H4 (cell line): ENCODE results near the gene BICD2. TPM values are rescaled to one million over a fixed set of nuclear protein-coding genes. Genes with fewer than 3 reads are reported as not detected.
A peak's percentile ranks its signal among the peaks of the same experiment; 100 is the strongest.

ENCODE experiments used
- DNase-seq: peaks from one replicate; pipeline ENCODE4 v3.0.0-alpha.2; 2015; ENCODE audit warnings: low spot score
- total RNA-seq: library from RNA; depleted of rRNA; stranded (reverse); fragments of >200 nt; shearing (Covaris generic); gene quantifications from 2 replicates; pipeline ENCODE4 v1.2.3, GENCODE V29; 2014

The BICD2 gene
- total RNA-seq, 1 experiment from 2014 or later = 18.3 TPM

DNA sequence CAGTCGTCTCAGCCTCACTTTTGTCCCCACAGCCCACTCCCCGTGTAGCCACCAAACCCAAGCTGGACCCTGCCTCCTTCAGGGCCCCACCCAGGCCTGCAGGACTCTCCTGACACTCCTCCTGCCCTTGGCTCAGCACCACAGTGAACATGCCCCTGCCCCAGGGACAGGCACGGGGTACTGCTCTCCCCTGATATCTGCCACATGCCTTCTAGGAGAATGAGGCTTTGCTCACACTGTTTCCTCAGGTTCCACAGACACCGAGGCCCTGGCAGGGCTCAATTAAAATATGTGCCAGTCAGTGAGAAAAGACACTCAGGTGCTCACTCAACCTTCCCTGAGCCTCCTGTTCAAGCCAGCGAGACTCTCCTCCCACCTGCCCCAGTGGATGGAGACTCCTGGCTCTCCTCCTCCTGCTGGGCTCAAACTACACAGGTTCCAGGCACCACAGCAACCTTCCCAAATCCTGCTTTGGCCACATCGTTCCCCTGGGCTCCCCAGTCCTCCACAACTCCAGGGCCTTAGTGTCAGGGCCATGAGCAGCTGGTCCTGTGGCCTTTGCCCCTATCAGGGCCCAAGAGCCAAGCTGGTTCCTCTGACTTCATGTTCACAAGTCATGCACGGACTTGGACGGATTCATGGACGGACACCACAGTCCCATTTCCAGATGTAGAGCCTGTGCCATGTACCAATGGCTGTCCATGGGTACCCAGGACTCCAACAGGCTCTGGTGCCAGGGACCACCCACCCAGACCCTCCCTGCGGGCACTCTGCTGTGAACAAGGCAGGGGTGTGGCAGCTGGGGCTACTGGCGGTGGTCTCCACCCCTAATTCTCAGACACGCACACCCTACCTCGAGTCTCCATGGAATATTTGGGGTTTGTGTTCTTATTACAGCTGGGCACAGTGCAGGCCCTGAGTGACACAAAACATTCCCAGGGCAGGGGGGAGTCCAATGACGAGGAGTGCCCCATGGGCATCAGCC lies 36.6 kb downstream of the BICD2 start:
- no peak for DNase-seq

- no peak for DNase-seq
Measured at GRCh38 chr9:92726971-92727715, 37.5 kb downstream of the BICD2 start.

DNA sequence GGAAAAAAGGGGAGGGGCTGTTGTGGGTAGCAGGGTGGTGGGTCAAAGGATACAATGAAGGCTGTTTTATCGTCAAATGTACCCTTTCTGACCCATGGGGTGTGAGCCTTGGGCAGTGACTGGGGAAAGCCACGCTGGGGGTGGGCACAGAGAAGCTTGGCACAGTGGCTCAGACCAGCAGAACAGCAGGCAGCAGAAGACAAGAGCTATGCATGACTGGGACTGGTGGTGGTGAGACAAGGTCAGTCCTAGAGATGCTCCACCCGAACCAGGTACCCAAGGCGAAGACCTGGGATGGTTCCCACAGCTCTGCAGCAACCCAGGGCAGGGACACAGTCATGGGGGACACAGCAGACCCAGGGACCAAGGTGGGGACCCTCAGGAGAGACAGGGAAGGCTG lies 38.3 kb downstream of the BICD2 start:
- DNase-seq = no peak

- no peak for DNase-seq
Measured at GRCh38 chr9:92725766-92726165, 38.9 kb downstream of the BICD2 start.

DNA sequence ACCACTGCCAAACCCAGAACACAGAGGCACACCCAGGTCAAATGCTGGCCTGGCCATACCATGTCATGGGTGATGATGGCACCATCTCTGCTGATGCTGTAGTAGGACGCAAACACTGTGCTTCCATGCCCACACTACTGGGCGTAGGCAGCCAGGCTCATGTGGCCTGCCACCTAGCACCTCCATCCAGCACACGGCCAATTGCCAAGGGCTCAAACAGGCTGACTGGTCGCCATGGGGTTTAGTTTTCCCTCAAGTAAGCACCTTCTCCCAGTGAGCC lies 39.4 kb downstream of the BICD2 start:
- no peak for DNase-seq

DNA sequence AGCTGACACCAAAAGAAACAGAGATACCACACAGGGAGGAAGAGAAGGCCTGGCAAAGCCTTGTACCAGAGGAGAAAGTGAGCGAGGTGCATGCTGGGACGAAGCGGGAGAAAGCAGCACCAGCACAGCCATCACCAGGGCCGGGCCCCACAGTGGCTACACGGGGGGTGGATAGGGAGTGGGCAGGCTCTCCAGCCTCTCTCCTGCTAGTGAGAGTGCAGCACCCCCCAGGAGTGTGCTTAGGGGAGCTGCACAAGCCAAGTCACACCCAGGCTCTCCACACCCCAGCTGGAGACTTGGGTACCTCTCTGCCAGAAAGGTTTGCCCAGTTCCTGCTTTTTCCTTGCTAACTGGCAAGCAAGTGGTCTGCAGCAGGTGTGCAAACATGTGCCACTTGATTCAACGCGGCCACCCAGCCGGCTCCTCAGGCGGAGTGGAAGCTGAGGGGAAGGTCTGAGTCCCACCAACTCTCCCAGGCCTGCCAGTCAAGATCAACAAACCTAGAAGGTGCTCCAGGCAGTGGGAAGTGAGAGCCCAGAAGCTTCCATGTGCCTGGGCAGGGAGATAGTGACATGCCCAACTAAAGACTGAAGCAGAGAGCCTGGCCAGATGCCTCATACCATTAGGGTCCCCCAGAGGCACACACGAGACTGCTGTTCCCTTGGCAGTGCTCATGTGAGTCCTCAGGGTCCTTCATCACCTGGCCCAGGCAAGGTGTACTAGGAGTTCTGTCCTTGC lies 39.9 kb downstream of the BICD2 start:
- no peak for DNase-seq

DNA sequence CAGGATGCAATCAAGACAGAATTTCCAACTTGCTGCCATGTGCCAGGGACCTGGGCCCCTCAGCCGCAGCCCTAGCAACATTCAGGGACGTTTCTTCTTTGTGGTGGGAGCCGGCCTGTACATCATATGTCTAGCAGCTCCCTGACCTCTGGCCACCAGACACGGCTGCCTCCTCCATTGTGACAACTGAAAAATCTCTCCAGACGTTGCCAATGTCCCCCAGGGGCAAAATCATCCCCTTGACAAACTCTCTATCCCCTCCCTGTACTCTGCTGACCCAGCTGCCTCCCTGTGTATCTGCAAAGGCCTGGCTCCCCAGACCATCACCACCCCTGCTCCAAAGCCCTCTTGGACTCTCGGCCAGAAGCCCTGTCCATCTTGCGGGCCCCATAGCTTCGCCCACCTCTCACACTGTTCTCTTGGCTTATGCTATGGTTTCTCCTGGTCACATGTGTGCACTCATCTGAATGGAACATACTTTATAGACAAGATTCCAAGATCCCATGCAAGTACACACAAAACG lies 40.8 kb downstream of the BICD2 start:
- no peak for DNase-seq

DNA sequence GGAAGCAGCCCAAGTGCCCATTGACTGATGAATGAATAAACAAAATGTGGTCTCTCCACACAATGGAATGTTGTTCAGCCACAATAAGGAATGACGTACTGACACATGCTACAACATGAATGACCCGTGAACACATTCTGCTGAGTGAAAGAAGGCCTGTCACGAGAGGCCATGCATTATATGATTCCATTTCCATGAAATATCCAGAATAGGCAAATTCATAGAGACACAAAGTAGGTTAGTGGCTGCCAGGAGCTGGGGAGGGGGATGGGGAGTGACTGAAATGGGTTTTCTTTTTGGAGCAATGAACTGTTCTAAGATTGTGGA lies 41.4 kb downstream of the BICD2 start:
- DNase-seq = peak; percentile 60

- no peak for DNase-seq
Measured at GRCh38 chr9:92722386-92723298, 42.0 kb downstream of the BICD2 start.

- no peak for DNase-seq
Measured at GRCh38 chr9:92721548-92721947, 43.1 kb downstream of the BICD2 start.

DNA sequence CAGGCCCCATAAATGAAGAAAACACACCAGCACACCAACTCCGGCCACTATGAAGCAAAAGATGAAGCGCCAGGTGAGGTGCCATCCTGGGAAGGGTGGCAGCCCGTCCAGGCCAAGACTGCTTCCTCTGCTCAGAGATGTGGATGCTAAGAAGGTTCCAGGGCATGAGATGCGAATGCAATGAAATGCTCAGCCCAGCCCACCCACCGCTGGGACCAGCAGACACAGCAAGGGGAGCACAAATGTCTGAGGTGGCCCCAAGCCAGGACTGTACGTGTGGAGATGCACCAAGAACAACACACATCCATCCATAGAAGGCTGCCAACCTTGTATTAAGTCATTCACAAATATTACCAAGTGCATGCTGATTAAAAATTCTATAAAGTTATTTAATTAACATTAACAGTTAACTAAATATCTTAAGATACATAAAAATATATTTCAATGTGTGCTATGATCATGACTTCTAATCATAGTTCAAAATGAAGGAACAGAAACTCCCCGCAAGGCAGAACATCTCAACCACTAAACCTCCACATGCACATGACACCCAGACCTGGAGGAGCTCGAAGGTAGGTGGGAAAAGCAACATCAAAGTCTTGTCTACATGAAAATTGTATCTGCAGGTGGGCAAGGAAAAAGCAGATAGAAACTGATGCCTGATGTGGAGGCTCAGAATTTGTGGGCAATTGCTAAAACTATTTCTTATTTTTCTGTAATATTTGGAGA lies 43.7 kb downstream of the BICD2 start:
- no peak for DNase-seq

DNA sequence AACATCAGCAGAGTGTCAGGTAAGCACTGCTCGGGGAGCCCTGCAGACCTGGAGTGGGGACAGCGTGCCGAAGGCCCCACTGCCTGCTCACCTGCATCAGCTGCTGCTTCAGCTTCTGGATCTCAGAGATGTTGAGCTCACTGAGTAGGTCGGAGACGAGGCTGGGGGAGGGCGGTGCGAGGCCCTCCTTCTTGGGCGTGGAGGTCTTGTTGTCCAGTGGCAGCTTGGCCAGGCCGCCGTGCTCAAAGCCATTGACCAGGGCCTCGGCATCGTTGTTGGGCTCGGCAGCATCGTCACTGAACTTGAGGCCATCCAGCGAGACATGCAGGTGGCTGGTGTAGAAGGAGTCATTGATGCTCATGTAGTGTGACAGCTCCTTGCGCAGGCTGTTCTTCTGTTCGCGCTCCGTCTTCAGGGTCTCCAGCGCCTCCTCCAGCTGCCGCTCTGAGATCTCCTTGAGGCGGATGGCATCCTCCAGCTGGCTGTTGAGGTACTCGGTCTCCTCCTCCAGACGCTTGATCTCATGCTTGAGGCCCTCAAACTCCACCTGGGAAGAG lies 44.3 kb downstream of the BICD2 start:
- DNase-seq = no peak

DNA sequence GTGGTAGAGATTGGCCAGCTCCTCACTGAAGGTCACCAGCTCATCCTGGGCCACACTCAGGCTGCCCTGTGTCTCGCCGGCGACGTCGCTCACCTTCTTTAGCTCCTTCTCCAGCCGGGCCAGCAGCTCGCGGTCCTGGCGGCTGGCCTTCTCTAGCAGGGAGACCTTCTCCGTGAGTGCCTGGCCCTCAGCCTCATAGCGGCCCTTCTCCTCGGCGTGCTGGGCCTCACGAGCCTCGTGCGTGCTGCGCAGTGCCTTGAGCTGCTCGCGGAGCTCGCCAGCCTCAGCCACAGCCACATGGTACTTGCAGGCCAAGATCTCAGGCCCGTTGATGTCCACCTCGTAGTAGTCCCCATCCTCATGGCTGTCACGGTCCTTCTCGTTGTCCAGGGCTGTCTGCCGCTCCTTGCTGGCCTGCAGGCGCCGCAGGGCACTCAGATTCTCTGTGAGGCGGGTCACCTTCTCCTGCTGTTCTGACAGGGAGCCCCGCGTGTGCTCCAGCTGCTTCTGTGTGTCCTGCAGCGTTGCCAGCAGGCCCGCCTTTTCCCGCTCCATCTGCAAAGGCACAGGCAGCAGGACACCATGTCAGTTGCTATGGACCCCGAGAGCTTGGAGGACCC lies 45.5 kb downstream of the BICD2 start:
- DNase-seq = no peak

DNA sequence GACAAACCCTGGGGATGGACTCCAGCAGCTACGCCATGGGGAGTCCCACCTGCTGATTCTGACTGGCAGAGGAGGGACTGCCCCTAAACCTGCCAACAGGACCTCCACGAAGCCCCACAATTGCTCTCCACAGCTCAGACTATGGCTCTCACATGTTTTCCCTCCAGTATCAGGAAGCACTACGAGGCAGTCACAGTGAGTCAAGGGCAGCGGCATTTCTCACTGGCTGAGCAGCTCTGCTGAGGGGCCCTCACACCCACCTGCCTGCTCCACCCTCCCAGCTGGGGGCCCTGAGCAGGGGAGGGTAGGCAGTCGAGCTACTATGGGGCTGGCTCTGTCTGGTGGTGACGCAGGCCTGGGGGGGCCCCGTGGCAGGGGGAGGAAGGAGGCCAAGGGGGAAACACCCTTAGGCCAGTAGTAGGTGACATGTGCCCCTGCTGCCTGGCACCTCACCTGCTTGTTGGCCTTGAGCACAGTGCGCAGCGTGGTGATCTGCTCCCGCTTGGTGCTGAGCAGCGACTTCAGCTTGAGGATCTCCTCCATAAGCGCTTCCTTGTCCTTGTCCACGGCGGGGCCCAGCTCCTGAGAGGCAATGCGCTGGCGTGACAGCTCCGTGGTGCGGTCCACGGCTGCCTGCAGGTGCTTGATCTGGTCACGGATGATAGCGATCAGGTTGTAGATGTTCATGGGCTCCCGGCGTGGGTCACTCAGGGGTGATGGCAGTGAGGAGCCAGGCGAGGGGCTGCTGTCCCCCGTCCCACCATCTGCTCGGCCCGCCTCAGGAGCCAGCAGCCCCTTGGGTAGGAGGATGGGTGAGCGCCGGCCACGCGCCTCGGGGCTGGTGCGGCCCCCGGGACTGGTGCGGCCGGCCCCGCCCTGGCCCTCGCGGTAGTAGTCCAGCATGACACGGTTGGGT lies 46.3 kb downstream of the BICD2 start:
- DNase-seq = no peak

DNA sequence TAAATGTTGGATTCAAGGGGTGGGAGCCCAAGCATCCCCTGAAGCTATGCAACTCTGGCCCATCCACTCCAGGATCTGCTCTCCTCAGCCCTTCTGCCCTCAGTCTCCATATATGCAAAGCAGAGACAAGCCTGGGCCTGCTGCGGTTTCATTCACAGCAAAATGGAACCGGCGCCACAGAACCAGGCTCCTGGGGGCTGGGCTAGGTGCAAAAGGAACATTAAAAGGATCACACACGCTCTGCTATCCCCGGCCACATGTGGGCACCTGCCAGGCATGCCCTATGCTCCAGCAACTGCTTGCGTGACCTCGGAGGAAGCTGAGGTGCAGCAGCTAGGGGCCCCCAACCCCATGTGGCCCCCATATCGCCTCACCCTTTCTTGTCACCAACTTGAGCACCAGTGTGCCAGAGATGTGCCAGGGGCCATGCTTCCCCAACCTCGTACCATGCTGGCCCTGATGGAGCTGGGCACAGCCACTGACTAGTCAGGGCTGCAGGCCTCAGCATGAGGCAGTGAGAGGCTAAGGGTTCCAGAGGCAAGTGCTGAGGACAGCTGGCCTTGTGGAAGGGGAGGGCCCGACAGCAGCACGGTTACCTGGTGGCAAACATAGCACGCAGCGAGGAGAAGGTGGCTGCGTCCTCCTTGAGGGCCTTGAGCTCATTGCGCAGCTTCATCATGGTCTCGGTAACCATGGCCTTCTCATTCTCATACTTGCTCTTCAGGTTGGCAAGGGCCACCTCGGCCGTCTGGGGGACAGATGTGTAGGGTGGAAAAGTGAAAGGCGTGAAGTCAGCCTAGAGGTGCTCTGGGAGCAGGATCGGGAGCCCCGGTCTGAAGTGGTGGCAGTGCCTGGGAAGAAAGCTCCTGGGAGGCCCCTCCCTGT lies 47.2 kb downstream of the BICD2 start:
- DNase-seq = no peak

DNA sequence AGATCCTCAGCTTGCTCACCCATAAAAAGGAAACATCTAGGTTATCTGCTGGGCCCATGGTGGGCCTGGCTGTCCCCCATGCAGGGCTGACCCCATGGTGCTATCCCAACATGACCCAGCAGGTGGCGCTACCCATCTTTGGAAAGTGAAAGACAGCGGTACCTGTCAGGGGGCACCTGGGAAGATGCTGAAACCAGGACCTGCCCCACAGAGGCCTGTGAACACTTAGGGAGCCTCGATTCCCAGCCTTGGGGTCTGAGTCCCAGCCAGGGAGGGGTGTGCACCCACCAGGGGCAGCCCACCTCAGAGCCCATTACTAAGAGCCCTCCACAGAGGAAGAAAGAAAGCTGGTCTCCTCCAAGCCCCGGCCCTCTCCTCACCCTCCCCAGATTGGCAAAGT lies 48.1 kb downstream of the BICD2 start:
- no peak for DNase-seq

- DNase-seq = no peak
Measured at GRCh38 chr9:92715488-92716231, 49.0 kb downstream of the BICD2 start.
